B cell (primary cell): ENCODE measurements around the gene TSEN34.
"Not testable (repeated sequence)": the region's sequence is repeated elsewhere in the genome, so short reads cannot be mapped to it uniquely, and the experiment has no call there.

Experiments
- CTCF ChIP-seq: fragments of 200-600 bp; IDR thresholded peaks from one replicate; pipeline ENCODE4 v1.8.0; 2022; ENCODE audit warnings: antibody characterized with exemption, mild to moderate bottlenecking
- EZH2 ChIP-seq: IDR thresholded peaks from 2 replicates; pipeline ENCODE4 v1.6.1; 2012; ENCODE audit warnings: borderline replicate concordance, low read depth, mild to moderate bottlenecking, moderate library complexity, low read length; ENCODE audit not compliant: insufficient read depth, poor library complexity, severe bottlenecking

- TF ChIP-seq CTCF, EZH2: not testable (repeated sequence)
These were observed 28.6 kb downstream of the TSEN34 start for GRCh38 chr19:54219702-54220101.
